Spleen (tissue), 7 donors: Measurements from ENCODE around the gene RPL41.

Experiments used
- POLR2A ChIP-seq, 3 donors: fragments of 450-650 bp; IDR thresholded peaks; one replicate each; pipeline ENCODE4 v1.5.1; 2017; ENCODE audit warnings: antibody characterized with exemption in 3 of 3, mild to moderate bottlenecking in 1 of 3
- POLR2AphosphoS5 ChIP-seq, 3 donors: sonication (generic); formaldehyde crosslinking; IDR thresholded peaks; one replicate each; pipeline ENCODE4 v1.5.1; 2017; ENCODE audit warnings: antibody characterized with exemption in 3 of 3
- TF ChIP-seq, protein P1 (sequence below), 11 experiments: fragments of 200-600 bp in 7 of 11; fragments of 450-650 bp in 4 of 11; sonication (generic) in 4 of 11; IDR thresholded peaks in 8 of 11; conservative IDR thresholded peaks in 3 of 11; 1 replicate in 7 of 11; 2 replicates in 4 of 11; pipeline versions ENCODE4 v1.4.0 to v1.8.0; 2016 to 2021; ENCODE audit warnings: antibody characterized with exemption in 11 of 11, inconsistent platforms in 4 of 11, mild to moderate bottlenecking in 1 of 11
- donor health status: DM: no; HTN: no; CAD: no; lungs with moderate emphysema.
- donor health status: DM: no; HTN: no; CAD: no.
- donor health status: DM: no; HTN: no; CAD: no.

DNA sequence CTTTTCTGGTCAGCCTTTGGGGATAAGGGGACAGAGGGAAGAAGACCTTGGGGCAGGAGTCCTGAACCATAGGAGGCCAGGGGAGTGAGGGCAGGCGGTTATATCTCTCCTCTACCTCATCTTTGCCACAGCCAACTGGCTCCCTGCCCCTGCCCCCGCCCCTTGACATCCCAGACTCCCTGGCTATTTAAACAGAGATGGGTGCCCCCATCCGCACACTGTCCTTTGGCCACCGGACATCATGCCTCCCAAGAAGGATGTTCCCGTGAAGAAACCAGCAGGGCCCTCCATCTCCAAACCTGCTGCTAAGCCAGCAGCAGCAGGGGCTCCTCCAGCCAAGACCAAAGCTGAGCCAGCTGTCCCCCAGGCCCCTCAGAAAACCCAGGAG lies 37.2 kb downstream of the RPL41 start:
- TF ChIP-seq, protein P1, sequence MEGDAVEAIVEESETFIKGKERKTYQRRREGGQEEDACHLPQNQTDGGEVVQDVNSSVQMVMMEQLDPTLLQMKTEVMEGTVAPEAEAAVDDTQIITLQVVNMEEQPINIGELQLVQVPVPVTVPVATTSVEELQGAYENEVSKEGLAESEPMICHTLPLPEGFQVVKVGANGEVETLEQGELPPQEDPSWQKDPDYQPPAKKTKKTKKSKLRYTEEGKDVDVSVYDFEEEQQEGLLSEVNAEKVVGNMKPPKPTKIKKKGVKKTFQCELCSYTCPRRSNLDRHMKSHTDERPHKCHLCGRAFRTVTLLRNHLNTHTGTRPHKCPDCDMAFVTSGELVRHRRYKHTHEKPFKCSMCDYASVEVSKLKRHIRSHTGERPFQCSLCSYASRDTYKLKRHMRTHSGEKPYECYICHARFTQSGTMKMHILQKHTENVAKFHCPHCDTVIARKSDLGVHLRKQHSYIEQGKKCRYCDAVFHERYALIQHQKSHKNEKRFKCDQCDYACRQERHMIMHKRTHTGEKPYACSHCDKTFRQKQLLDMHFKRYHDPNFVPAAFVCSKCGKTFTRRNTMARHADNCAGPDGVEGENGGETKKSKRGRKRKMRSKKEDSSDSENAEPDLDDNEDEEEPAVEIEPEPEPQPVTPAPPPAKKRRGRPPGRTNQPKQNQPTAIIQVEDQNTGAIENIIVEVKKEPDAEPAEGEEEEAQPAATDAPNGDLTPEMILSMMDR (IDR thresholded peaks at IDR 0.05 in 8 of 11, conservative IDR thresholded peaks at IDR 0.05 in 3 of 11) = no peak
- no peak for TF ChIP-seq POLR2AphosphoS5 (IDR thresholded peaks at IDR 0.05)
- no peak for TF ChIP-seq POLR2A (IDR thresholded peaks at IDR 0.05)
